Heart left ventricle (tissue), 13 donors: ENCODE measurements around the gene DAB2IP.

Experiments
- CTCF ChIP-seq, 12 donors: fragments of 200-600 bp; sonication (generic) in 4 of 12; IDR thresholded peaks; one replicate each; pipeline versions ENCODE4 v1.5.0 to v1.8.0; 2018 to 2022; ENCODE audit warnings: antibody characterized with exemption in 12 of 12, mild to moderate bottlenecking in 5 of 12
- POLR2A ChIP-seq, 2 donors: fragments of 450-650 bp; IDR thresholded peaks; one replicate each; pipeline ENCODE4 v1.6.1; 2017; ENCODE audit warnings: antibody characterized with exemption in 2 of 2, mild to moderate bottlenecking in 2 of 2, moderate library complexity in 2 of 2
- donor health status: ischemic (EF 13 %, LVEDD 7.1; RV severe dilation, severe dysfunction).
- donor health status: DM: no; HTN: yes; CAD: no.
- donor health status: DM: no; HTN: no; CAD: no.
- donor health status: ischemic (EF 25% LVEDD 6.9; RV normal size, moderate dysfunction).
- donor health status: ischemic (EF 25% LVEDD 5.7; RV mildly dilated, moderate dysfunction).
- donor health status: ischemic (EF 35%, LVEDD 5.7; RV mildly dilated, moderate dysfunction).
- donor health status: nonischemic (EF 11% LVEDD 7.7; RV severe dilation, severe dysfunction).
- donor health status: DM: yes; HTN: yes; CAD: no.
- donor health status: PGD.
- donor health status: ischemic (EF 29% LVEDD 5.4; RV normal size, mild dysfunction).
- donor health status: nonischemic (EF 23%, LVEDD 6.1; RV moderate dilation, normal function).

- TF ChIP-seq POLR2A (IDR thresholded peaks at IDR 0.05) (no peak), CTCF (IDR thresholded peaks at IDR 0.05) (no peak)
Measured at GRCh38 chr9:121818841-121819427, 167.5 kb downstream of the DAB2IP start.
